ENCODE results near the gene ESCO1. TPM values are rescaled to one million over a fixed set of nuclear protein-coding genes. Genes with fewer than 3 reads are reported as not detected.
A peak's percentile ranks its signal among the peaks of the same experiment; 100 is the strongest.
"Not testable (repeated sequence)": the region's sequence is repeated elsewhere in the genome, so short reads cannot be mapped to it uniquely, and the experiment has no call there.

ESCO1 gene, protein sequence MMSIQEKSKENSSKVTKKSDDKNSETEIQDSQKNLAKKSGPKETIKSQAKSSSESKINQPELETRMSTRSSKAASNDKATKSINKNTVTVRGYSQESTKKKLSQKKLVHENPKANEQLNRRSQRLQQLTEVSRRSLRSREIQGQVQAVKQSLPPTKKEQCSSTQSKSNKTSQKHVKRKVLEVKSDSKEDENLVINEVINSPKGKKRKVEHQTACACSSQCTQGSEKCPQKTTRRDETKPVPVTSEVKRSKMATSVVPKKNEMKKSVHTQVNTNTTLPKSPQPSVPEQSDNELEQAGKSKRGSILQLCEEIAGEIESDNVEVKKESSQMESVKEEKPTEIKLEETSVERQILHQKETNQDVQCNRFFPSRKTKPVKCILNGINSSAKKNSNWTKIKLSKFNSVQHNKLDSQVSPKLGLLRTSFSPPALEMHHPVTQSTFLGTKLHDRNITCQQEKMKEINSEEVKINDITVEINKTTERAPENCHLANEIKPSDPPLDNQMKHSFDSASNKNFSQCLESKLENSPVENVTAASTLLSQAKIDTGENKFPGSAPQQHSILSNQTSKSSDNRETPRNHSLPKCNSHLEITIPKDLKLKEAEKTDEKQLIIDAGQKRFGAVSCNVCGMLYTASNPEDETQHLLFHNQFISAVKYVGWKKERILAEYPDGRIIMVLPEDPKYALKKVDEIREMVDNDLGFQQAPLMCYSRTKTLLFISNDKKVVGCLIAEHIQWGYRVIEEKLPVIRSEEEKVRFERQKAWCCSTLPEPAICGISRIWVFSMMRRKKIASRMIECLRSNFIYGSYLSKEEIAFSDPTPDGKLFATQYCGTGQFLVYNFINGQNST
- total RNA-seq: 43.2 TPM

DNA sequence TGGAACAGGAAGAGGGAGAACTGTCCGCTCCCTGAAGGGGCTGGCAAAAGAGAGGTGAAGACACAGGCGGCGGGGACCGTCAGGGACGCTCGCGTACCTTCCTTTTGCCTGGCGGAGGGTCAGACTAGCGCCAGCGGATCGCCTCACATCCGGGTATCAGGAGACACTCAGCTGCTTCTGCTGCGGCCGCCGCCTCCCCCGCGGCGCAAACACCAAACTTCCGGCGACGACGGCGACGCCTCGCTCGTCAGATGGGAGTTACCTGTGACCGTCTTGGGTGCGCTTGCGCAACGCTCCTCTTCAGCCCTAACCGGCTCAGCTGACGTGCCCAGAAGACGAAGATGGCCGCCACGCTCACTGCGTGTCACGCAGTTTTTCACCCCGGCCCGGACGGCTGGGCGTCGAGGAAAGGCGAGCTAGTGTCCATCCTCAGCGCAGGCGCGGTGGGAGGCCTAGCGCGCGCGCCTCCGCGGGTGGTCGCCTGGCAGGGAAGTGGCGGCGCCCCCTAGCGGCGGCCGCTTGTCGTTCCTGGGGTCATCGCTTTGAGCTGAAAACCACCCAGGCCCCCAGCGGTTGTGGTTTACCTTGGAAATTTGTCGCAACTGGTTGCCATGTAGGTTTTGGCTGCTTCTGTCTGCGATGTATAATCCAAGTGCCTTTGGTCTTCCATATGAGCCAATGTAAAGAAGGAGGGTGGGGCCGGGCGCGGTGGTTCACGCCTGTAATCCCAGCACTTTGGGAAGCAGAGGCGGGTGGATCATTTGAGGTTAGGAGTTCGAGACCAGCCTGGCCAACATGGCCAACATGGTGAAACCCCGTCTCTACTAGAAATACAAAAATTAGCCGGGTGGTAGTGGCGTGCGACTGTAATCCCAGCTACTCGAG lies at the start of gene ESCO1:
Gene ESCO1 (minus strand): TSS at position 179 of the 885 bp plus-strand sequence. CDS start 25,861 bp downstream, outside the sequence.
- no peak for FAIRE-seq

DNA sequence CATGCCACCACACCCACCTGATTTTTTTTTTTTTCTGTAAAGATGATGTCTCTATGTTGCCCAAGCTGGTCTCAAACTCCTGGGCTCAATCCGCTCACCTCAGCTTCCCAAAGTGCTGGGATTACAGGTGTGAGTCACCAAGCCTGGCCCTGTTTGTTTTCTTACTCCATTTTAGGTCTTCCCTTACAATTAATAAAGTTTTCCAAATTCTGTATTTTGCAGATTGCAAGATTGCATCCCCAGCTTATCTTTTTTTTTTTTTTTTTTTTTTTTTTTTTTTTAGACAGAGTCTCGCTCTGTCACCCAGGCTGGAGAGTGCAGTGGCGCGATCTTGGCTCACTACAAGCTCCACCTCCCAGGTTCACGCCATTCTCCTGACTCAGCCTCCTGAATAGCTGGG lies 39.9 kb upstream of the ESCO1 start:
- not testable (repeated sequence) for DNase-seq (ENCODE audit: low spot score in 2 of 2)

More for the DNA sequence above, at the start of gene ESCO1:
- DNase-seq (ENCODE audit: low spot score in 2 of 2): peak; percentile 85 to 88

GRCh38 chr18:21638822-21639221 lies 38.3 kb upstream of the ESCO1 start:
- DNase-seq (ENCODE audit: low spot score in 2 of 2) (no peak), FAIRE-seq (no peak)

More for the DNA sequence above, 39.9 kb upstream of the ESCO1 start:
- not testable (repeated sequence) for FAIRE-seq

- no peak for FAIRE-seq
- DNase-seq (ENCODE audit: low spot score in 2 of 2): no peak
Observed at GRCh38 chr18:21636769-21637168, 36.3 kb upstream of the ESCO1 start.

- DNase-seq (ENCODE audit: low spot score in 2 of 2): no peak
- no peak for FAIRE-seq
Observed at GRCh38 chr18:21634588-21635199, 34.2 kb upstream of the ESCO1 start.

DNA sequence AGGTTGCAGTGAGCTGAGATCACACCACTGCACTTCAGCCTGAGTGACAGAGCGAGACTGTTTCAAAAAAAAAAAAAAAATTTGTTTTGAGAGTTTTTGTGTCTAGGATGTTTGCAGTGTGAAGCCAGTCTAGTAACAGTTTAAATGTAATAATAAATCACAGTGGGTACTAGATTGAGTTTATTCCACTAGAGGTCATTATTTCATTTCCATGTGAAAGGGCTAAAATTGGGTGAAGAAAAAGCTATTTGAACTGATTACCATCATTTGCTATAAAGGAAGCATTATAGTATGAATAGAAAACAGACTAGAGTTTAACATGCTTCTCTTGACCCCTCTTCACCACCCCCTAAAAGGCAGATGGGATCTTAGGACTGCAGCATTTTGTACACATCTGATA lies 31.9 kb upstream of the ESCO1 start:
- no peak for FAIRE-seq
- no peak for DNase-seq (ENCODE audit: low spot score in 2 of 2)

GRCh38 chr18:21629089-21629832 lies 28.8 kb upstream of the ESCO1 start:
- DNase-seq (ENCODE audit: low spot score in 2 of 2) (no peak), FAIRE-seq (no peak)

DNA sequence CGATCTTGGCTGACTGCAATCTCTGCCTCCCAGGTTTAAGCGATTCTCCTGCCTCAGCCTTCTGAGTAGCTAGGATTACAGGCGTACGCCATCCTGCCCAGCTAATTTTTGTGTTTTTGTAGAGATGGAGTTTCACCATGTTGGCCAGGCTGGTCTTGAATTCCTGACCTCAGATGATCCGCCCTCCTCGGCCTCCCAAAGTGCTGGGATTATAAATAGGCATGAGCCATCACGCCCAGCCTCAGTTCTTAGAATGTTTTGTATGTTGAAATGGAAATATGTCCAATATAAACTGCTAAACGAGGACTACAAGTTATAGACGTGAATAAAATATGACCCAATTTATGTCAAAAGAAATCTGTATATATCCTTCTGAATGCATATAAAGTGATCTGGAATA lies 21.1 kb upstream of the ESCO1 start:
- not testable (repeated sequence) for FAIRE-seq; DNase-seq (ENCODE audit: low spot score in 2 of 2)

GRCh38 chr18:21612125-21613039 lies 11.9 kb upstream of the ESCO1 start, which contains the start of gene SNRPD1:
TSS of gene SNRPD1 (plus strand) at chr18:21612314. CDS start at chr18:21612430, 116 bp downstream.
- FAIRE-seq: no peak
- peak; percentile 81 to 89 for DNase-seq (ENCODE audit: low spot score in 2 of 2)

DNA sequence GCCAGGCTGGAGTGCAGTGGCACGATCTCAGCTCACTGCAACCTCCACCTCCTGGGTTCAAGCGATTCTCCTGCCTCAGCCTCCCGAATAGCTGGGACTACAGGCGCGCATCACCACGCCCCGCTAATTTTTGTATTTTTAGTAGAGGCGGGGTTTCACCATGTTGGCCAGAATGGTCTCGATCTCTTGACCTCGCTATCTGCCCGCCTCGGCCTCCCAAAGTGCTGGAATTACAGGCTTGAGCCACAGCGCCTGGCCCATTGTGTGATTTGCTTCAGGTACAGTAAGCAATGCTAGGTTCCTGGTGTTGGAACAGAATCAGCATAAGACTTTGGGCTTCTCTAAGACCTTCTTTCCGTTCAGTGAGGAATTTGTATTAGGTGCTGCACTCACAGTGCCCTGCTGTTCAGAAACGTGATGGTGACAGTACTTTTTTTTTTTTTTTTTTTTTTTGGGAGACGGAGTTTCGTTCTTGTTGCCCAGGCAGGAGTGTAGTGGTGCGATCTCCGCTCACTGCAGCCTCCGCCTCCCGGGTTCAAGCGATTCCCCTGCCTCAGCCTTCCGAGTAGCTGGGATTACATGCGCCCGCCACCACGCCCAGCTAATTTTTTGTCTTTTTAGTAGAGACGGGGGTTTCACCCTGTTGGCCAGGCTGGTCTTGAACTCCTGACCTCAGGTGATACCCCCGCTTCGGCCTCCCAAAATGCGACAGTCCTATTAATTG lies 11.1 kb upstream of the ESCO1 start:
- not testable (repeated sequence) for DNase-seq (ENCODE audit: low spot score in 2 of 2); FAIRE-seq

- FAIRE-seq: no peak
Observed at GRCh38 chr18:21605213-21605612, 4.7 kb upstream of the ESCO1 start.

DNA sequence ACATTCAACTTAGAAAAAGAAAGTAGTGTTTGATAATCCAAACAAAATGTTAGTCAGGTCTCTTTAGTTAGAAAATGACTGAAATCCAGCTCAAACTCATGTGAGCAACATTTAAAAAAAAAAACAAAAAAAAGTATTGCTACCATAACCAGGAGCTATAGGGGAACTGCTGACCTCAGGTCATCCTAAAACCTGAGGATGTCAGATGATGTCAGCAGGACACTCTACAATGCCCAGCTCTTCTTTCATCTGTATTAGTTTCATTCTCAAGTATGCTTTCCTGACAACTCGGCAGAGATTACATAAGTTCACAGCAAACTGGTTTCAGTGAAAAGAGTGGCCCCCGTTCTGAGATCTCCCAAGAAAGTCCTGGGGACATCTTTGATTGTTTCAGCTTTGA lies 4.2 kb upstream of the ESCO1 start:
- FAIRE-seq: no peak
- no peak for DNase-seq (ENCODE audit: low spot score in 2 of 2)

More at GRCh38 chr18:21605213-21605612, 4.7 kb upstream of the ESCO1 start:
- DNase-seq (ENCODE audit: low spot score in 2 of 2): no peak

DNA sequence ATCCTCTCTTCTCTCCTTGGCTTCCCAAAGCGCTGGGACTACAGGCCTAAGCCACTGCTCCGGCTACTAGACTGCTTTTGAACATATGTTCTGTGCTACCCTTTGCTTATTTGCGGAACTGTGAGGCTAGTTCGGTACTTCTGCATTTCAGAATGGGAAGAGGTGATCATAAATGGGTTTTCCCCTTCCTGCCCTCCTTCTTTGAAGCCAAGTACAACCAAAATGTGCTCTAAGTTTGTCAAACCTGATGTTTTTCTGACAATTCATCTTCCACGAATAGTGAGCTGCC lies 1.7 kb upstream of the ESCO1 start:
- DNase-seq (ENCODE audit: low spot score in 2 of 2) (no peak), FAIRE-seq (no peak)

- no peak for FAIRE-seq
- peak in 1 of 2 donors; percentile 51 for DNase-seq (ENCODE audit: low spot score in 2 of 2)
Observed at GRCh38 chr18:21599585-21600525, 649 bp downstream of the ESCO1 start.

- DNase-seq (ENCODE audit: low spot score in 2 of 2): no peak
- no peak for FAIRE-seq
Observed at GRCh38 chr18:21598726-21599584, 1.5 kb downstream of the ESCO1 start.
